Thoracic aorta (tissue), 2 donors: ENCODE measurements around the gene CRABP2. TPM values are rescaled to one million over a fixed set of nuclear protein-coding genes. Genes with fewer than 3 reads are reported as not detected.

Source experiments
- ATAC-seq: fragments of 150-250 bp; one replicate; pipeline ENCODE4 v1.8.0; 2017; ENCODE audit warnings: low read depth; ENCODE audit not compliant: insufficient number of reproducible peaks, low FRiP score
- DNase-seq: peaks from one replicate; pipeline ENCODE4 v3.0.0-alpha.2; 2020; ENCODE audit warnings: low spot score
- H3K27ac ChIP-seq, 2 donors: fragments of 200-600 bp; sonication (generic); 1 replicate in 1 of 2; 2 replicates in 1 of 2; pipeline ENCODE4 v1.5.1; 2016; ENCODE audit warnings: mild to moderate bottlenecking in 2 of 2, moderate library complexity in 2 of 2
- H3K27me3 ChIP-seq: fragments of 200-600 bp; sonication (generic); replicated peaks from 2 replicates; pipeline ENCODE4 v1.6.0; 2016; ENCODE audit warnings: mild to moderate bottlenecking; ENCODE audit not compliant: insufficient read depth
- H3K36me3 ChIP-seq: fragments of 200-600 bp; sonication (generic); one replicate; pipeline ENCODE4 v1.5.1; 2016
- H3K4me1 ChIP-seq, 2 donors: fragments of 200-600 bp; sonication (generic); 1 replicate in 1 of 2; 2 replicates in 1 of 2; pipeline versions ENCODE4 v1.5.1 to v1.6.0; 2016; ENCODE audit warnings: low read depth in 2 of 2, mild to moderate bottlenecking in 1 of 2; ENCODE audit not compliant: control insufficient read depth in 1 of 2
- H3K4me3 ChIP-seq: fragments of 200-600 bp; sonication (generic); 2 replicates; pipeline ENCODE4 v1.5.1; 2016; ENCODE audit warnings: mild to moderate bottlenecking
- H3K9me3 ChIP-seq: fragments of 200-600 bp; sonication (generic); 2 replicates; pipeline ENCODE4 v1.5.1; 2016
- total RNA-seq, 2 donors: library from RNA; depleted of rRNA; stranded (reverse); fragments of >200 nt; gene quantifications; one replicate each; pipeline versions ENCODE4 v1.1.0 to v1.2.3, GENCODE V29; 2016
- TF ChIP-seq, protein P1 (sequence below): fragments of 200-600 bp; sonication (generic); IDR thresholded peaks from one replicate; pipeline ENCODE4 v1.5.1; 2019; ENCODE audit warnings: antibody characterized with exemption

CRABP2 gene
- total RNA-seq, 2 donors from 2014 or later, result 1.3 to 7.0 TPM

- no peak for DNase-seq
Measured at GRCh38 chr1:156750711-156751450, 45.5 kb upstream of the CRABP2 start.

GRCh38 chr1:156750191-156750672 lies 44.8 kb upstream of the CRABP2 start:
- TF ChIP-seq, protein P1, sequence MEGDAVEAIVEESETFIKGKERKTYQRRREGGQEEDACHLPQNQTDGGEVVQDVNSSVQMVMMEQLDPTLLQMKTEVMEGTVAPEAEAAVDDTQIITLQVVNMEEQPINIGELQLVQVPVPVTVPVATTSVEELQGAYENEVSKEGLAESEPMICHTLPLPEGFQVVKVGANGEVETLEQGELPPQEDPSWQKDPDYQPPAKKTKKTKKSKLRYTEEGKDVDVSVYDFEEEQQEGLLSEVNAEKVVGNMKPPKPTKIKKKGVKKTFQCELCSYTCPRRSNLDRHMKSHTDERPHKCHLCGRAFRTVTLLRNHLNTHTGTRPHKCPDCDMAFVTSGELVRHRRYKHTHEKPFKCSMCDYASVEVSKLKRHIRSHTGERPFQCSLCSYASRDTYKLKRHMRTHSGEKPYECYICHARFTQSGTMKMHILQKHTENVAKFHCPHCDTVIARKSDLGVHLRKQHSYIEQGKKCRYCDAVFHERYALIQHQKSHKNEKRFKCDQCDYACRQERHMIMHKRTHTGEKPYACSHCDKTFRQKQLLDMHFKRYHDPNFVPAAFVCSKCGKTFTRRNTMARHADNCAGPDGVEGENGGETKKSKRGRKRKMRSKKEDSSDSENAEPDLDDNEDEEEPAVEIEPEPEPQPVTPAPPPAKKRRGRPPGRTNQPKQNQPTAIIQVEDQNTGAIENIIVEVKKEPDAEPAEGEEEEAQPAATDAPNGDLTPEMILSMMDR, result no peak
- Histone ChIP-seq H3K4me3 (peak overlapping the region; percentile 82), H3K36me3 (peaks cover 1% of the 10 kb centered on the region), H3K9me3 (no peaks in the 10 kb centered on the region), H3K27ac (peak overlapping the region; percentile 85 to 94), H3K27me3 (no peaks in the 10 kb centered on the region), H3K4me1 (peaks cover 42 to 54% of the 10 kb centered on the region in 2 donors)
- DNase-seq (no peak), ATAC-seq (no peak)

More at GRCh38 chr1:156750711-156751450, 45.5 kb upstream of the CRABP2 start:
- peak overlapping the region; percentile 85 to 94 for H3K27ac ChIP-seq
- no peaks in the 10 kb centered on the region for H3K36me3 ChIP-seq
- TF ChIP-seq, protein P1, result no peak
- no peaks in the 10 kb centered on the region for H3K27me3 ChIP-seq
- H3K4me1 ChIP-seq, result peaks cover 39 to 48% of the 10 kb centered on the region in 2 donors
- no peaks in the 10 kb centered on the region for H3K9me3 ChIP-seq
- H3K4me3 ChIP-seq, result peak overlapping the region; percentile 82
- no peak for ATAC-seq

- ATAC-seq (no peak), DNase-seq (no peak)
- H3K4me3 ChIP-seq, result peak overlapping the region; percentile 82
- H3K36me3 ChIP-seq, result peaks cover 7% of the 10 kb centered on the region
- peak overlapping the region; percentile 85 to 94 for H3K27ac ChIP-seq
- H3K4me1 ChIP-seq, result peaks cover 42 to 59% of the 10 kb centered on the region in 2 donors
- no peaks in the 10 kb centered on the region for H3K27me3 ChIP-seq
- no peaks in the 10 kb centered on the region for H3K9me3 ChIP-seq
- TF ChIP-seq, protein P1, result no peak
Measured at GRCh38 chr1:156749419-156750118, 44.2 kb upstream of the CRABP2 start.

DNA sequence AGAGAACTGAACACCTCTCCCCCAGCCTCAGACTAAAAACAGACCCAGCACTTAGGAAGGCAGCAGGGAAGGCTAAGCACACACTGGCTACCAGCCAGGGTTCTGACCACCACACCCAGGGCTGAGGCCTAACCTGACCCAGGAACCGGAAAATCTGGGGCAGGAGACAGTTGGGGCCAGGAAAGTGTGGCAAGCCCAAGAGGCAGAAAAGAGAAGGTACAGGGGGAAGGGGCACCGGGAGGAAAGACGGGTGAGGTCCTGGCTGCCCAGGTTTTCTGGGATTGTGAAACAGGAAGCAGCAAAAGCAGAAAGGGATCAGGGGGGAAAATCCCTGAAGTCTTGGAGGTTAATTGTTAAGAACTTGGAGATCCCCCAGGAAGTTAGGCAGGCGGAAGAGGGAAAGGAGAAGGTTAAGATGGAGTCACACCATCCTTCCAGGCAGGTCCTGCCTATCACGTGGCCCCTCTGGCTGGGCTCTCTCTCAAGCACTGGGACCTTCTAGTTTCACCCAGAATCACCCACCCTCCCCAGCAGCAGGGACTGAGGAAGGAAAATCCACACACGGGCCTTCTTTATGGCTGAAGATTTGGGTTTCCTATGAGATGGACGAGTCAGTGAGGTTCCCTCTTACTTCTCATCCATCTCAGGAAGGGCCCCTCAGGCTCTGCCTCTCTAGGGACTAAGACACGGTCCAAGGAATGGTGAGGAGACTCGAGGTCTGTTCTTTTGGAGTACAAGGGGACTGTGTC lies 43.5 kb upstream of the CRABP2 start:
- H3K27ac ChIP-seq, result peak overlapping the region; percentile 85 to 94
- H3K4me3 ChIP-seq, result peak overlapping the region; percentile 82
- H3K4me1 ChIP-seq, result peaks cover 42 to 59% of the 10 kb centered on the region in 2 donors
- no peaks in the 10 kb centered on the region for H3K9me3 ChIP-seq
- no peak for DNase-seq
- no peak for ATAC-seq
- TF ChIP-seq, protein P1, result no peak
- H3K27me3 ChIP-seq, result no peaks in the 10 kb centered on the region
- H3K36me3 ChIP-seq, result peaks cover 7% of the 10 kb centered on the region
